ENCODE results near the gene BCL6. TPM values are rescaled to one million over a fixed set of nuclear protein-coding genes. Genes with fewer than 3 reads are reported as not detected.

The BCL6 gene
- total RNA-seq, 1 experiment from 2014 or later = 10.4 TPM

DNA sequence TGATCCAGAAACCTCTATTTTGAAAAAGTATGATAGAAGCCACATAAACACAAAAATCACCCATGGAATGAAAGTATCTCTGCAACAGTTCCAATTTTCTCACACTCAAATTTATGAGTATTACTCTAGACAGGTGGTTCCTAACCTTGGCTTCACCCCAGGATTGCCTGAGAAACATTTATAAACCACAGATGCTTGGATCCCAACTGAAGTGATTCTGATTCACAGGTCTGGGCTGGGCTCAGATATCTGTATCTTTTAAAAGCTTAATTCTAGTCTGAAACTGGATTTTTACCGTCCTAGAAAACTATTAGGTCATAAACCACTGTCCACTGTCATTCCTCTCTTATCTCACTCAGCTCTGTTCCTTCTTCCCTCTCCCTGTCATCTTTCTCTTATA lies 67.7 kb downstream of the BCL6 start:
- DNase-seq (ENCODE audit: low read depth) = no peak

DNA sequence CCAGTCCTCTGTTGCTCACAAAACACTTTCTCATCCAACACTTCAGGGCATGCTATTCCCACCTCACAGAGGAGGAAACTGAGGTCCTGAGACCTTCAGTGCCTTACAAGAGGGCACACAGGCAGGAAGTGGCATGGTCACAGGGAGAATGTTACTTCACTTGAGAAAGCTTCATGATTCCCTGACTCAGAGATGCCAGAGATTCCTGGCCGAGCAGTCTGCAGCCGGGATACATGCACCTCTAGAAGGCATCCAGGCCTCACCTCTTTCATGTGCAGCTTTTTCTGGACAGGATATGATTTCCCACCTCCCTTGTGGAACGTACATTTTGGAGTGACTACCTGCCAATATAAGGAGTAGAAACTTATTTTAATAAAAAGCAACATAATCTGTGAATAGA lies 72.3 kb downstream of the BCL6 start:
- DNase-seq (ENCODE audit: low read depth) = peak; percentile 41

Other genes starting within 250 kb of the BCL6 start
- gene SST, start 75.1 kb downstream of the BCL6 start, total RNA-seq (2014; rRNA removed; shearing (Covaris generic)) = not detected in 2 replicates
- 0.27 TPM in 1 of 2 replicates, not detected in the other for gene RTP2, start 42.9 kb downstream of the BCL6 start, total RNA-seq (2014; rRNA removed; shearing (Covaris generic))

Data from HT1080 (cell line).